ENCODE measurements around the gene RDH14. TPM values are rescaled to one million over a fixed set of nuclear protein-coding genes. Genes with fewer than 3 reads are reported as not detected.
A peak's percentile ranks its signal among the peaks of the same experiment; 100 is the strongest.

The RDH14 gene
- total and polyA plus RNA-seq, 2 experiments from 2014 or later = 38.1 to 40.6 TPM

GRCh38 chr2:18566145-18566769 is 5.8 kb upstream of the RDH14 start:
- no peaks in the 10 kb centered on the region for H3K27me3 ChIP-seq (ENCODE audit: insufficient read depth)
- no peak for TF ChIP-seq EZH2 (IDR thresholded peaks at IDR 0.05; ENCODE audit: low read depth, unreplicated experiment)
- 0 out of 4 replicates have a peak, but pooled peaks of 1 of the 2 experiments have one; percentile 7 for TF ChIP-seq CTCF (conservative IDR thresholded peaks at IDR 0.05; ENCODE audit: low read depth in 2 of 2)
- TF ChIP-seq EZH2phosphoT487 (IDR thresholded peaks at IDR 0.05; ENCODE audit: unreplicated experiment) = no peak
- TF ChIP-seq, protein P1, sequence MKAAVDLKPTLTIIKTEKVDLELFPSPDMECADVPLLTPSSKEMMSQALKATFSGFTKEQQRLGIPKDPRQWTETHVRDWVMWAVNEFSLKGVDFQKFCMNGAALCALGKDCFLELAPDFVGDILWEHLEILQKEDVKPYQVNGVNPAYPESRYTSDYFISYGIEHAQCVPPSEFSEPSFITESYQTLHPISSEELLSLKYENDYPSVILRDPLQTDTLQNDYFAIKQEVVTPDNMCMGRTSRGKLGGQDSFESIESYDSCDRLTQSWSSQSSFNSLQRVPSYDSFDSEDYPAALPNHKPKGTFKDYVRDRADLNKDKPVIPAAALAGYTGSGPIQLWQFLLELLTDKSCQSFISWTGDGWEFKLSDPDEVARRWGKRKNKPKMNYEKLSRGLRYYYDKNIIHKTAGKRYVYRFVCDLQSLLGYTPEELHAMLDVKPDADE (IDR thresholded peaks at IDR 0.05) = no peak
- Mint-ChIP-seq H3K4me1 (peaks cover 11% of the 10 kb centered on the region), H3K9me3 (no peaks in the 10 kb centered on the region), H3K27ac (no peak overlapping the region), H3K27me3 (ENCODE audit: insufficient read depth, low read depth, poor library complexity) (no peaks in the 10 kb centered on the region), H3K36me3 (ENCODE audit: low read depth) (no peaks in the 10 kb centered on the region), H3K4me3 (no peak overlapping the region)
- H2AFZ ChIP-seq = no peak overlapping the region
- H3K36me3 ChIP-seq (ENCODE audit: insufficient read depth) = no peaks in the 10 kb centered on the region
- H3K27ac ChIP-seq (ENCODE audit: low read depth) = no peak overlapping the region
- H3K4me3 ChIP-seq = no peak overlapping the region
- no peaks in the 10 kb centered on the region; the same call in 1 of the 2 replicates for H3K9me2 ChIP-seq (ENCODE audit: insufficient read depth)
- H3K79me2 ChIP-seq (replicated peaks; ENCODE audit: insufficient read depth) = no peaks in the 10 kb centered on the region
- DNase-seq (ENCODE audit: low spot score) = no peak
- H3K4me1 ChIP-seq (ENCODE audit: insufficient read depth) = peaks cover 11% of the 10 kb centered on the region; the same call in 1 of the 2 replicates
- no peaks in the 10 kb centered on the region for H4K20me1 ChIP-seq (replicated peaks; ENCODE audit: insufficient read depth)
- ATAC-seq = no peak
- H3F3A ChIP-seq (replicated peaks; ENCODE audit: low read depth) = no peaks in the 10 kb centered on the region
- H3K4me2 ChIP-seq = no peak overlapping the region

- DNase-seq (ENCODE audit: low spot score) = no peak
- Histone ChIP-seq H3K4me1 (ENCODE audit: insufficient read depth) (peaks cover 21% of the 10 kb centered on the region), H3K36me3 (ENCODE audit: insufficient read depth) (no peaks in the 10 kb centered on the region), H3F3A (replicated peaks; ENCODE audit: low read depth) (no peaks in the 10 kb centered on the region), H2AFZ (peak overlapping the region; percentile 91; the same call in 1 of the 2 replicates), H3K79me2 (replicated peaks; ENCODE audit: insufficient read depth) (peaks cover 39% of the 10 kb centered on the region), H3K27me3 (ENCODE audit: insufficient read depth) (no peaks in the 10 kb centered on the region), H3K4me3 (peak overlapping the region; percentile 76), H3K9me2 (ENCODE audit: insufficient read depth) (no peaks in the 10 kb centered on the region; the same call in 1 of the 2 replicates), H4K20me1 (replicated peaks; ENCODE audit: insufficient read depth) (0 out of 2 replicates have a peak, but pooled peaks cover 20% of the 10 kb centered on the region), H3K4me2 (peak overlapping the region; percentile 94), H3K27ac (ENCODE audit: low read depth) (no peak overlapping the region)
- Mint-ChIP-seq H3K27ac (peak overlapping the region; percentile 83), H3K4me1 (peaks cover 23% of the 10 kb centered on the region), H3K4me3 (peak overlapping the region; percentile 94), H3K27me3 (ENCODE audit: insufficient read depth, low read depth, poor library complexity) (no peaks in the 10 kb centered on the region), H3K9me3 (no peaks in the 10 kb centered on the region), H3K36me3 (ENCODE audit: low read depth) (no peaks in the 10 kb centered on the region; the same call in 2 of the 3 replicates)
- TF ChIP-seq POLR2AphosphoS5 (IDR thresholded peaks at IDR 0.05; ENCODE audit: low read depth) = peak; percentile 75; the same call in 1 of the 2 replicates
- TF ChIP-seq, protein P2, sequence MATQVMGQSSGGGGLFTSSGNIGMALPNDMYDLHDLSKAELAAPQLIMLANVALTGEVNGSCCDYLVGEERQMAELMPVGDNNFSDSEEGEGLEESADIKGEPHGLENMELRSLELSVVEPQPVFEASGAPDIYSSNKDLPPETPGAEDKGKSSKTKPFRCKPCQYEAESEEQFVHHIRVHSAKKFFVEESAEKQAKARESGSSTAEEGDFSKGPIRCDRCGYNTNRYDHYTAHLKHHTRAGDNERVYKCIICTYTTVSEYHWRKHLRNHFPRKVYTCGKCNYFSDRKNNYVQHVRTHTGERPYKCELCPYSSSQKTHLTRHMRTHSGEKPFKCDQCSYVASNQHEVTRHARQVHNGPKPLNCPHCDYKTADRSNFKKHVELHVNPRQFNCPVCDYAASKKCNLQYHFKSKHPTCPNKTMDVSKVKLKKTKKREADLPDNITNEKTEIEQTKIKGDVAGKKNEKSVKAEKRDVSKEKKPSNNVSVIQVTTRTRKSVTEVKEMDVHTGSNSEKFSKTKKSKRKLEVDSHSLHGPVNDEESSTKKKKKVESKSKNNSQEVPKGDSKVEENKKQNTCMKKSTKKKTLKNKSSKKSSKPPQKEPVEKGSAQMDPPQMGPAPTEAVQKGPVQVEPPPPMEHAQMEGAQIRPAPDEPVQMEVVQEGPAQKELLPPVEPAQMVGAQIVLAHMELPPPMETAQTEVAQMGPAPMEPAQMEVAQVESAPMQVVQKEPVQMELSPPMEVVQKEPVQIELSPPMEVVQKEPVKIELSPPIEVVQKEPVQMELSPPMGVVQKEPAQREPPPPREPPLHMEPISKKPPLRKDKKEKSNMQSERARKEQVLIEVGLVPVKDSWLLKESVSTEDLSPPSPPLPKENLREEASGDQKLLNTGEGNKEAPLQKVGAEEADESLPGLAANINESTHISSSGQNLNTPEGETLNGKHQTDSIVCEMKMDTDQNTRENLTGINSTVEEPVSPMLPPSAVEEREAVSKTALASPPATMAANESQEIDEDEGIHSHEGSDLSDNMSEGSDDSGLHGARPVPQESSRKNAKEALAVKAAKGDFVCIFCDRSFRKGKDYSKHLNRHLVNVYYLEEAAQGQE (IDR thresholded peaks at IDR 0.05; ENCODE audit: unreplicated experiment) = no peak
- TF ChIP-seq NANOG (IDR thresholded peaks at IDR 0.05; ENCODE audit: borderline replicate concordance) = no peak
- no peak for TF ChIP-seq ZNF114 (CRISPR knock-in tag; IDR thresholded peaks at IDR 0.05)
- no peak for ATAC-seq
Observed at GRCh38 chr2:18560797-18561085, 288 bp upstream of the RDH14 start.
